ENCODE data around the gene COX19.

Gene COX19

GRCh38 chr7:974820-975681 lies at the start of gene COX19:
Gene COX19 (minus strand): TSS chr7:975549. CDS start chr7:975509, 40 bp downstream.
- peak; percentile 92 for DNase-seq (ENCODE audit: low spot score)

- peak; percentile 92 for DNase-seq (ENCODE audit: low spot score)
Observed at GRCh38 chr7:1024331-1024841, 49.0 kb upstream of the COX19 start.

GRCh38 chr7:1022801-1023465 lies 47.6 kb upstream of the COX19 start:
- peak; percentile 88 for DNase-seq (ENCODE audit: low spot score)

GRCh38 chr7:1022356-1022755 lies 47.0 kb upstream of the COX19 start:
- no peak for DNase-seq (ENCODE audit: low spot score)

- DNase-seq (ENCODE audit: low spot score), result no peak
Observed at GRCh38 chr7:1021931-1022330, 46.6 kb upstream of the COX19 start.

- no peak for DNase-seq (ENCODE audit: low spot score)
Observed at GRCh38 chr7:1021366-1021765, 46.0 kb upstream of the COX19 start.

- no peak for DNase-seq (ENCODE audit: low spot score)
Observed at GRCh38 chr7:1020849-1021251, 45.5 kb upstream of the COX19 start.

- DNase-seq (ENCODE audit: low spot score), result no peak
Observed at GRCh38 chr7:1019789-1020610, 44.7 kb upstream of the COX19 start.

- DNase-seq (ENCODE audit: low spot score), result no peak
Observed at GRCh38 chr7:1019255-1019785, 44.0 kb upstream of the COX19 start.

GRCh38 chr7:1018334-1018695 lies 43.0 kb upstream of the COX19 start:
- no peak for DNase-seq (ENCODE audit: low spot score)

GRCh38 chr7:1017586-1018333 lies 42.4 kb upstream of the COX19 start:
- no peak for DNase-seq (ENCODE audit: low spot score)

- DNase-seq (ENCODE audit: low spot score), result no peak
Observed at GRCh38 chr7:1016577-1017531, 41.5 kb upstream of the COX19 start.

- DNase-seq (ENCODE audit: low spot score), result no peak
Observed at GRCh38 chr7:1015196-1016121, 40.1 kb upstream of the COX19 start.

- no peak for DNase-seq (ENCODE audit: low spot score)
Observed at GRCh38 chr7:1014681-1015080, 39.3 kb upstream of the COX19 start.

- DNase-seq (ENCODE audit: low spot score), result no peak
Observed at GRCh38 chr7:1013581-1013980, 38.2 kb upstream of the COX19 start.

- DNase-seq (ENCODE audit: low spot score), result no peak
Observed at GRCh38 chr7:1012716-1013095, 37.4 kb upstream of the COX19 start.

- DNase-seq (ENCODE audit: low spot score), result no peak
Observed at GRCh38 chr7:1012004-1012715, 36.8 kb upstream of the COX19 start.

GRCh38 chr7:1011297-1012003 lies 36.1 kb upstream of the COX19 start:
- DNase-seq (ENCODE audit: low spot score), result no peak
